Keratinocyte (primary cell): ENCODE data around the gene SF3B2.

Experiments
- EZH2 ChIP-seq: IDR thresholded peaks from one replicate; pipeline ENCODE4 v1.6.1; 2012; ENCODE audit warnings: inconsistent platforms, mild to moderate bottlenecking, low read length, moderate library complexity
- TF ChIP-seq, protein P1 (sequence below), 3 experiments: IDR thresholded peaks in 1 of 3; conservative IDR thresholded peaks in 1 of 3; optimal IDR thresholded peaks in 1 of 3; 2 replicates in 2 of 3; 3 replicates in 1 of 3; pipeline versions ENCODE3 to v1.5.1; 2011; ENCODE audit warnings: low read length in 3 of 3, mild to moderate bottlenecking in 3 of 3, moderate library complexity in 2 of 3, control low read depth in 1 of 3, inconsistent platforms in 1 of 3; ENCODE audit not compliant: insufficient read depth in 2 of 3; ENCODE audit errors: extremely low read depth in 1 of 3

DNA sequence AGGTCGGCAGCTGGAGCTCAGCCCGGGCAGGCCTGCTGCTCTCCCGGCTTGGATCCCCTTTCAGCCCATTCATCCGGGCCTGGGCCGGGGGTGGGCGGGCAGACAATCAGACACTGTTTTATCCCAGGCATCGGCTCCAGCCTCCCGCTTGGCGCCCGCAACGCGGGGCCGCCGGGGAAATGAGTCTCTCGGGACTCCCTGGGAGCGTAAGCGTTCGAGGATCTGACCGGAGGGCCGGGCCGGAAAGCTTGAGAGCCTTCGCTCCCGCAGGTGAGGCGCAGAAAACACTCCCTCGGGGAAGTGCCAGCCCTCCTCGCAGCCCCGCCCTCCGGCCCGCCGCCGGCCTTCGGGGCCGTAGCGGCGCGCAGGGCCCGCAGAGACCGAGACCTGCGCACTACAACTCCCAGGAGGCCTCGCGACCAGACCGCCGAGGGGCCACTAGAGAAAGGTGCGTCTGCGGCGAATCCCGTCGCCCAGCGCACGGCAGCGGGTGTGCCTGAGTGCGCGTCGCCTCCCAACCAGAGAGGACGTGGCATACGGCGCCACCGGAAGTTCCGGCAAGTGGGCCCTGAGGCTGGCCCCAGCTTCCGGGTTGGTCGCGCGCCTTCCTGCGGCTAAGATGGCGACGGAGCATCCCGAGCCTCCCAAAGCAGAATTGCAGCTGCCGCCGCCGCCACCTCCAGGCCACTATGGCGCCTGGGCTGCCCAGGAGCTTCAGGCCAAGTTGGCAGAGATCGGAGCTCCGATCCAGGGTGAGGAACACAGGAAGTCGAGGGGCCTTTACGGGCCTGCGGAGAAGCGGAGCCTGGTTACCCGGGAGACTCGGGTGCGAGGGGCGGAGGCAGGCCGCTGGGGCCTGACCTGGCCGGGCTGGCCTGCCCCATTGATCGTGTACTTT, at the start of gene SF3B2:
- TF ChIP-seq, protein P1, sequence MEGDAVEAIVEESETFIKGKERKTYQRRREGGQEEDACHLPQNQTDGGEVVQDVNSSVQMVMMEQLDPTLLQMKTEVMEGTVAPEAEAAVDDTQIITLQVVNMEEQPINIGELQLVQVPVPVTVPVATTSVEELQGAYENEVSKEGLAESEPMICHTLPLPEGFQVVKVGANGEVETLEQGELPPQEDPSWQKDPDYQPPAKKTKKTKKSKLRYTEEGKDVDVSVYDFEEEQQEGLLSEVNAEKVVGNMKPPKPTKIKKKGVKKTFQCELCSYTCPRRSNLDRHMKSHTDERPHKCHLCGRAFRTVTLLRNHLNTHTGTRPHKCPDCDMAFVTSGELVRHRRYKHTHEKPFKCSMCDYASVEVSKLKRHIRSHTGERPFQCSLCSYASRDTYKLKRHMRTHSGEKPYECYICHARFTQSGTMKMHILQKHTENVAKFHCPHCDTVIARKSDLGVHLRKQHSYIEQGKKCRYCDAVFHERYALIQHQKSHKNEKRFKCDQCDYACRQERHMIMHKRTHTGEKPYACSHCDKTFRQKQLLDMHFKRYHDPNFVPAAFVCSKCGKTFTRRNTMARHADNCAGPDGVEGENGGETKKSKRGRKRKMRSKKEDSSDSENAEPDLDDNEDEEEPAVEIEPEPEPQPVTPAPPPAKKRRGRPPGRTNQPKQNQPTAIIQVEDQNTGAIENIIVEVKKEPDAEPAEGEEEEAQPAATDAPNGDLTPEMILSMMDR (optimal IDR thresholded peaks at IDR 0.05 in 1 of 3, IDR thresholded peaks at IDR 0.05 in 1 of 3, conservative IDR thresholded peaks at IDR 0.05 in 1 of 3; ENCODE audit: extremely low read depth in 1 of 3, insufficient read depth in 2 of 3, low read length in 3 of 3) = no peak
- no peak for TF ChIP-seq EZH2
